22Rv1 (cell line): Measurements from ENCODE around the gene CCDC91.

ENCODE experiments used
- H3K27ac ChIP-seq: fragments of 450-650 bp; 2 replicates; pipeline ENCODE4 v1.5.1; 2017
- ZFX ChIP-seq: fragments of 450-650 bp; IDR thresholded peaks from 2 replicates; pipeline ENCODE4 v1.6.1; 2017; ENCODE audit warnings: antibody characterized with exemption, borderline replicate concordance
- TF ChIP-seq, protein P1 (sequence below): fragments of 450-650 bp; IDR thresholded peaks from 2 replicates; pipeline ENCODE4 v1.5.1; 2017; ENCODE audit warnings: mild to moderate bottlenecking

Gene CCDC91

DNA sequence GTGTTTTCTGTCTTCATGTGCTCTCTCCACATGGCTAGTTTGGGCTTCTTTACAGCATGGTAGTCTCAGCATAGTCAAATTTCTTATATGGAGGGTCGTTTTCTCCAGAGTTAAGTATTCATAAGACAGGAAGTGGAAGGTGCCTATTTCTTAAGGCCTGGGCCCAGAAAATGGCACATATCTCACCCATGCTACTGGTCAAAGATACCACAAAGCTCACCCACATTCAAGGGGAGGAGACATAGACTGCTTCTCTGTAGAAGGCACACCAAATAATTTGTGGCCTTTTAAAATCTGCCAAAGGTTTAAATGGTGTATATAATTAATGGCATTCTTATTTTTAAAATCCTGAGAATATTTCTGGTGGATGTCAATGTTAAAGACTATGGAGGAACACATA, 44.8 kb downstream of the CCDC91 start:
- TF ChIP-seq, protein P1, sequence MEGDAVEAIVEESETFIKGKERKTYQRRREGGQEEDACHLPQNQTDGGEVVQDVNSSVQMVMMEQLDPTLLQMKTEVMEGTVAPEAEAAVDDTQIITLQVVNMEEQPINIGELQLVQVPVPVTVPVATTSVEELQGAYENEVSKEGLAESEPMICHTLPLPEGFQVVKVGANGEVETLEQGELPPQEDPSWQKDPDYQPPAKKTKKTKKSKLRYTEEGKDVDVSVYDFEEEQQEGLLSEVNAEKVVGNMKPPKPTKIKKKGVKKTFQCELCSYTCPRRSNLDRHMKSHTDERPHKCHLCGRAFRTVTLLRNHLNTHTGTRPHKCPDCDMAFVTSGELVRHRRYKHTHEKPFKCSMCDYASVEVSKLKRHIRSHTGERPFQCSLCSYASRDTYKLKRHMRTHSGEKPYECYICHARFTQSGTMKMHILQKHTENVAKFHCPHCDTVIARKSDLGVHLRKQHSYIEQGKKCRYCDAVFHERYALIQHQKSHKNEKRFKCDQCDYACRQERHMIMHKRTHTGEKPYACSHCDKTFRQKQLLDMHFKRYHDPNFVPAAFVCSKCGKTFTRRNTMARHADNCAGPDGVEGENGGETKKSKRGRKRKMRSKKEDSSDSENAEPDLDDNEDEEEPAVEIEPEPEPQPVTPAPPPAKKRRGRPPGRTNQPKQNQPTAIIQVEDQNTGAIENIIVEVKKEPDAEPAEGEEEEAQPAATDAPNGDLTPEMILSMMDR, result no peak
- TF ChIP-seq ZFX, result no peak
- H3K27ac ChIP-seq, result no peak overlapping the region

DNA sequence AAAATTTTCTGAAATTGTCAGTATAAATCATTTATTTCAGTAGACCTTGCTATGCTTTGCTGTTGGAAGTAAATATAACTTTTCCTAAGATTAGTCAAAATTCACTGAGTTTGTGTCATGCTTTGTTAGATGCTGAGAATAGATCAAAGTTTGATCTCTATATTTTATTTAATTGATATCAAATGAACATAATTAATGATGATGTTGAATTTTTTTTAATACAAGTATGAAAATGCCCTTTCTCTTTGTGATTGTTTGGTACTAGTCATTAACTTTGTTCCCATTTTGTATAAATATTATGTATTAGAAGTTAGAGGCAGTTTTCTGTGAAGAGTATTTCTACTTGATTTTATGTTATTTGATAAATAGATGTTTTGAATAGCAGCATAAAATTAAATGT, 45.7 kb downstream of the CCDC91 start:
- TF ChIP-seq, protein P1, result no peak
- TF ChIP-seq ZFX, result no peak

DNA sequence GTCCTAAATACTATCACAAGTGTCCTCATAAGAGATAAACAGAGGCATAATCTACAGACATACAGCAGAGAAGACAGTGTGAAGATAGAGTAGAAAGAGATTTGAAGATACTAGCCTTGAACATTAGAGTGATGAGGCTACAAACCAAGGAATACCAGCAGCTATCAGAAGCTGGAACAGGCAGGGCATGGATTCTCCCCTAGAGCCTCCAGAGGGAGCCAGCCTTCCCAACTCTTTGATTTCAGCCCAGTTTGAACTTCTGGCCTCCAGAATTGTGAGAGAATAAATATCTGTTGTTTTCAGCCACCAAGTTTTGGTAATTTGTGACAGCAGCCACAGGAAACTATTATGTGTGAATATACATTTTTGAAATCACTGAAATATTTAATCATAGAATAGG, 47.2 kb downstream of the CCDC91 start:
- no peak overlapping the region for H3K27ac ChIP-seq
- TF ChIP-seq ZFX, result no peak
- TF ChIP-seq, protein P1, result peak; percentile 64

More for the DNA sequence above, 45.7 kb downstream of the CCDC91 start:
- H3K27ac ChIP-seq, result no peak overlapping the region

DNA sequence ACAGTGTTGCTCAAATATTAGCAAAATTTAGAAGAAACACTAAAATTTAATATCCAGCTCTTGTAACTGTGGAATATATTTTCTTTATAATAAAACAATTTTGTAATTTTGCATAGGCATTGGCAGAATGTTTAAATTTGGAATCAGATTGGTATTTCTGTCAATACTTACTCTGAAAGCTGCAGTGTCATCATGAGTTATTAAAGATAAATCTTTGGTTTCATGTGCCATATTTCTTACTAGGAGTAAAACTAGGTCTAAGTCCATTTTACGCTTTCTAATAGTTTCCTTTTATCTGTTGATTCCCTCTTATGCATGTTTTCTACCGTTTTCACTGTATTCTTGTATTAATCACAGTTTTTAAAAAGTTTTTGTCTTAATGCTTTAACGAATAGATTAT, 49.7 kb downstream of the CCDC91 start:
- TF ChIP-seq, protein P1, result no peak
- no peak for TF ChIP-seq ZFX
- H3K27ac ChIP-seq, result no peak overlapping the region

DNA sequence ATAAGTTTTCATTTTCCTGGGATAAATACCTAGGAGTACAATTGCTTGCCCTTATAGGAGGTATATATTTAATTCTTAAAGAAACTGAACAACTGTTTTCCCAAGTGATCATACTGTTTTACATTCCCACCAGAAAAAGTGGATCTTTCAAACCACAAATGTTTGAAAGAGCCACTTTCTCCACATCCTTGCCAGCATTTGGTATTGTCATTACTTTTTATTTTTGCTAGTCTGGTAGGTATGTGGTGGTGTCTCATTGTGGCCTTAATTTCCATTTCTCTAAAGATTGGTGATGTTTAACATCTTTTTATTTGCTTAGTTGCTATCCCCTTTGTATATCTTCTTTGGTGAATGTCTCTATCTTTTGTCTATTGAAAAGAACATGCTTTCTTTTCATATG, 50.6 kb downstream of the CCDC91 start:
- no peak for TF ChIP-seq ZFX
- TF ChIP-seq, protein P1, result no peak
- no peak overlapping the region for H3K27ac ChIP-seq

DNA sequence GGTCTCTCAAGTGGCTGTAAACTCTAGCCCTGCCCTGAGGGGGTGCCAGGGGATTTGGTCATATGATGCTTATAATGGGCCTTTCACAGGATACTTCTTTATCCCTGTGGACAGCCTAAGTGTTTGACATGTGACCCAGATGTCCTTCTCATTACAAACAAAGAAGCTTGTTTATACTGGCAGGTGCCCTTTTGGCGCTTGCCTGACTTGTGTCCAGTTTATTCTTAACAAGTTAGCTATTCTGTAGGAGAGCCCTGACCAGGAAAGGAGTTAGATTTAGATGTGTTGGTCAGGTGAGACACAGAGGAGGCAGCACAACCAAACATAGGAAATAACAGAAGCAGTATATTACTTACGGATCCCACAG, 51.9 kb downstream of the CCDC91 start:
- no peak overlapping the region for H3K27ac ChIP-seq
- TF ChIP-seq, protein P1, result no peak
- TF ChIP-seq ZFX, result no peak

DNA sequence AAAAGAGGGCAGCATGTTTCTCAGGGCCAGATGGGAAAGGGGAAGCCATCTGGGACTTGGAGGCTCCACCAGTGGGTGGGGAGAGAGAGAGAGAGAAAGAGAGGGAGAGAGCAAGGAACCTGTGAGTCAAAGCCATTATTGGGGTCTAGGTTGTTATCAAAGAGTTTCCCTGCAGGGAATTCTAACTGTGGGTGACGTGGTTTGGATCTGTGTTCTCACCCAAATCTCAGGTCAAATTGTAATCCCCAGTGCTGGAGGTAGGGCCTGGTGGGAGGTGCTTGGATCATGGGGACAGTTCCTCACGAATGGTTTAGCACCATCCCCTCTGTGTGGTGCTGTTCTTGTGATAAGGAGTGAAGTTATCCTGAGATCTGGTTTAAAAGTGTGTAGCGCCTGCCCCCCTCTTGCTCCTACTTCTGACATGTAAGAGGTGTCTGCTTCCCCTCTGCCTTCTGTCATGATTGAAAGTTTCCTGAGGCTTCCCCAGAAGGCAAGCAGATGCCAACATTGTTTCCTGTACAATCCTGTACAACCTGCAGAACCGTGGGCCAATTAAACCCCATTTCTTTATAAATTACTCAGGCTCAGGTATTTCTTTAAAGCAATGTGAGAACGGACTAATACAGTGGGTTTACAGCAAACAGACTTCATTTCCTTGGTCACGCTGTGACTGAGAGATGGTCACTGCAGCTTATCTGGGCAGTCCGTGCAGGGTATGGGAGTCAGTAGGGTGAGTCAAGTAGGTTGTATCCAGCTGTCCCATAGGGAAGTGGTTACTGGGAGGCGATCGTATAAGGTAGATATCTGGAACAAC, 52.4 kb downstream of the CCDC91 start:
- no peak overlapping the region for H3K27ac ChIP-seq
- TF ChIP-seq ZFX, result no peak
- TF ChIP-seq, protein P1, result no peak
